Measurements from ENCODE around the gene NUP35. TPM values are rescaled to one million over a fixed set of nuclear protein-coding genes. Genes with fewer than 3 reads are reported as not detected.

Gene NUP35, protein sequence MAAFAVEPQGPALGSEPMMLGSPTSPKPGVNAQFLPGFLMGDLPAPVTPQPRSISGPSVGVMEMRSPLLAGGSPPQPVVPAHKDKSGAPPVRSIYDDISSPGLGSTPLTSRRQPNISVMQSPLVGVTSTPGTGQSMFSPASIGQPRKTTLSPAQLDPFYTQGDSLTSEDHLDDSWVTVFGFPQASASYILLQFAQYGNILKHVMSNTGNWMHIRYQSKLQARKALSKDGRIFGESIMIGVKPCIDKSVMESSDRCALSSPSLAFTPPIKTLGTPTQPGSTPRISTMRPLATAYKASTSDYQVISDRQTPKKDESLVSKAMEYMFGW
- total RNA-seq = 10.6 and 12.6 TPM in 2 replicates
- long read RNA-seq, transcript NUP35-201 (9 exons, 1,633 nt) = major isoform, 87 of 94 reads
- long read RNA-seq, partial matches to known transcripts = 1 of 94 reads
- long read RNA-seq, other reads (novel, unspliced or antisense) = 4 of 94 reads

GRCh38 chr2:183124222-183124956 lies at the start of gene NUP35:
NUP35 (plus strand) TSS chr2:183124443; CDS start chr2:183124458, 15 bp downstream.
- DNase-seq (ENCODE audit: extremely low spot score, unreplicated experiment) = peak; percentile 95
- H3K4me1 Mint-ChIP-seq (ENCODE audit: unreplicated experiment) = peaks cover 27% of the 10 kb centered on the region
- peak within 1 kb of the TSS; percentile 97 for H3K4me3 Mint-ChIP-seq (ENCODE audit: unreplicated experiment)
- no peaks in the 10 kb centered on the region for H3K36me3 Mint-ChIP-seq (ENCODE audit: unreplicated experiment)
- peaks cover 6% of the 10 kb centered on the region for H3K27me3 Mint-ChIP-seq (ENCODE audit: unreplicated experiment)
- TF ChIP-seq, protein P1, sequence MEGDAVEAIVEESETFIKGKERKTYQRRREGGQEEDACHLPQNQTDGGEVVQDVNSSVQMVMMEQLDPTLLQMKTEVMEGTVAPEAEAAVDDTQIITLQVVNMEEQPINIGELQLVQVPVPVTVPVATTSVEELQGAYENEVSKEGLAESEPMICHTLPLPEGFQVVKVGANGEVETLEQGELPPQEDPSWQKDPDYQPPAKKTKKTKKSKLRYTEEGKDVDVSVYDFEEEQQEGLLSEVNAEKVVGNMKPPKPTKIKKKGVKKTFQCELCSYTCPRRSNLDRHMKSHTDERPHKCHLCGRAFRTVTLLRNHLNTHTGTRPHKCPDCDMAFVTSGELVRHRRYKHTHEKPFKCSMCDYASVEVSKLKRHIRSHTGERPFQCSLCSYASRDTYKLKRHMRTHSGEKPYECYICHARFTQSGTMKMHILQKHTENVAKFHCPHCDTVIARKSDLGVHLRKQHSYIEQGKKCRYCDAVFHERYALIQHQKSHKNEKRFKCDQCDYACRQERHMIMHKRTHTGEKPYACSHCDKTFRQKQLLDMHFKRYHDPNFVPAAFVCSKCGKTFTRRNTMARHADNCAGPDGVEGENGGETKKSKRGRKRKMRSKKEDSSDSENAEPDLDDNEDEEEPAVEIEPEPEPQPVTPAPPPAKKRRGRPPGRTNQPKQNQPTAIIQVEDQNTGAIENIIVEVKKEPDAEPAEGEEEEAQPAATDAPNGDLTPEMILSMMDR (IDR thresholded peaks at IDR 0.05) = no peak
- H3K9me3 Mint-ChIP-seq (ENCODE audit: unreplicated experiment) = no peaks in the 10 kb centered on the region
- H3K27ac Mint-ChIP-seq (ENCODE audit: unreplicated experiment) = peak within 1 kb of the TSS; percentile 96

- H3K27ac Mint-ChIP-seq (ENCODE audit: unreplicated experiment) = peak overlapping the region; percentile 87
- H3K4me1 Mint-ChIP-seq (ENCODE audit: unreplicated experiment) = peaks cover 9% of the 10 kb centered on the region
- peak overlapping the region; percentile 89 for H3K4me3 Mint-ChIP-seq (ENCODE audit: unreplicated experiment)
- no peak for DNase-seq (ENCODE audit: extremely low spot score, unreplicated experiment)
- TF ChIP-seq, protein P1 (IDR thresholded peaks at IDR 0.05) = no peak
- H3K36me3 Mint-ChIP-seq (ENCODE audit: unreplicated experiment) = no peaks in the 10 kb centered on the region
- H3K9me3 Mint-ChIP-seq (ENCODE audit: unreplicated experiment) = no peaks in the 10 kb centered on the region
- peaks cover 8% of the 10 kb centered on the region for H3K27me3 Mint-ChIP-seq (ENCODE audit: unreplicated experiment)
Measured at GRCh38 chr2:183078163-183078463, 46.1 kb upstream of the NUP35 start.

DNA sequence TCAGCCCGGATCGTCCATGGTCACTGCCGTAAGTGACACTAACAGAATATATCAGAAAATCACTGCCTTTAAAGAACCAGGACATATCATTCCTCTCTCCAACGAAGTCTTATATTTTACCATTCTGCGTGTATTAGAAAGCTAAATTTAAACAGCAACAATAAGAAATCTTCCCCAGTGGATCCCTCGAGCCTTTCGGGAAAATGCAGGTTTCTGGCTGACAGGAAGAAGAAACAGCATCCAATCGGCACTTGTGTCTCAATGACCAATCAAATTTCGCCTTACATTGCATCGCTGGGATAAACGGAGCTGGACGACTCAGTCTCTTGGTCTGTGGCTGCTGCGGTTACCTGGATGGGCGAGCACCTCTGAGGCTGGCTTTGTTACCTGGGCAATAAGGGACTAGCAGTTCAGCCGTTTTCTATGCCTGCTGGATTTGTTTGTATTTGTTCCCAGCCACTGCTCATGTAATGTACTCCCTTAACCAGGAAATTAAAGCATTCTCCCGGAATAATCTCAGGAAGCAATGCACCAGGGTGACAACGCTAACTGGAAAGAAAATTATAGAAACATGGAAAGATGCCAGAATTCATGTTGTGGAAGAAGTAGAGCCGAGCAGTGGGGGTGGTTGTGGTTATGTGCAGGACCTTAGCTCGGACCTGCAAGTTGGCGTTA lies 45.6 kb upstream of the NUP35 start, which contains the start of gene DUSP19:
Gene DUSP19, plus strand, starts transcription at position 284 of the 675 bp plus-strand sequence. Its CDS starts 187 bp downstream, at position 471.
- peaks cover 9% of the 10 kb centered on the region for H3K4me1 Mint-ChIP-seq (ENCODE audit: unreplicated experiment)
- peak within 1 kb of the TSS; percentile 87 for H3K27ac Mint-ChIP-seq (ENCODE audit: unreplicated experiment)
- TF ChIP-seq, protein P1 (IDR thresholded peaks at IDR 0.05) = no peak
- H3K4me3 Mint-ChIP-seq (ENCODE audit: unreplicated experiment) = peak within 1 kb of the TSS; percentile 89
- no peaks in the 10 kb centered on the region for H3K9me3 Mint-ChIP-seq (ENCODE audit: unreplicated experiment)
- peak; percentile 96 for DNase-seq (ENCODE audit: extremely low spot score, unreplicated experiment)
- peaks cover 8% of the 10 kb centered on the region for H3K27me3 Mint-ChIP-seq (ENCODE audit: unreplicated experiment)
- no peaks in the 10 kb centered on the region for H3K36me3 Mint-ChIP-seq (ENCODE audit: unreplicated experiment)

GRCh38 chr2:183079139-183079775 lies 45.0 kb upstream of the NUP35 start:
- H3K36me3 Mint-ChIP-seq (ENCODE audit: unreplicated experiment) = no peaks in the 10 kb centered on the region
- H3K27ac Mint-ChIP-seq (ENCODE audit: unreplicated experiment) = peak overlapping the region; percentile 87
- H3K4me3 Mint-ChIP-seq (ENCODE audit: unreplicated experiment) = peak overlapping the region; percentile 89
- TF ChIP-seq, protein P1 (IDR thresholded peaks at IDR 0.05) = no peak
- no peaks in the 10 kb centered on the region for H3K9me3 Mint-ChIP-seq (ENCODE audit: unreplicated experiment)
- H3K4me1 Mint-ChIP-seq (ENCODE audit: unreplicated experiment) = peaks cover 9% of the 10 kb centered on the region
- H3K27me3 Mint-ChIP-seq (ENCODE audit: unreplicated experiment) = peaks cover 3% of the 10 kb centered on the region
- no peak for DNase-seq (ENCODE audit: extremely low spot score, unreplicated experiment)

Data from osteocyte (in vitro differentiated cells).